Ovary (tissue), 9 donors: ENCODE results near the gene GDAP1L1. TPM values are rescaled to one million over a fixed set of nuclear protein-coding genes. Genes with fewer than 3 reads are reported as not detected.

ENCODE experiments used
- DNase-seq, 5 donors: peaks; one replicate each; pipeline ENCODE4 v3.0.0-alpha.2; 2019 to 2020
- H3K27ac ChIP-seq, 2 donors: fragments of 200-600 bp; one replicate each; pipeline versions ENCODE4 v1.5.1 to v1.8.0; 2019 to 2022
- H3K27me3 ChIP-seq: fragments of 200-600 bp; one replicate; pipeline ENCODE4 v1.8.0; 2022
- H3K36me3 ChIP-seq: fragments of 200-600 bp; sonication (generic); one replicate; pipeline ENCODE4 v1.5.1; 2019
- H3K4me1 ChIP-seq: one replicate; pipeline ENCODE4 v1.8.1; 2013; ENCODE audit warnings: mild to moderate bottlenecking, moderate library complexity; ENCODE audit not compliant: insufficient read depth
- H3K4me3 ChIP-seq: fragments of 200-600 bp; sonication (generic); one replicate; pipeline ENCODE4 v1.5.1; 2017
- H3K9me3 ChIP-seq, 2 donors: fragments of 200-600 bp in 1 of 2; sonication (generic) in 1 of 2; one replicate each; pipeline versions ENCODE4 v1.5.1 to v1.8.1; 2013 to 2019; ENCODE audit warnings: mild to moderate bottlenecking in 1 of 2, moderate library complexity in 1 of 2
- CTCF ChIP-seq, 3 donors: fragments of 450-650 bp in 2 of 3; fragments of 200-600 bp in 1 of 3; IDR thresholded peaks; one replicate each; pipeline versions ENCODE4 v1.5.1 to v1.8.0; 2016 to 2022; ENCODE audit warnings: antibody characterized with exemption in 3 of 3, mild to moderate bottlenecking in 1 of 3
- EP300 ChIP-seq: sonication (generic); formaldehyde crosslinking; IDR thresholded peaks from one replicate; pipeline ENCODE4 v1.6.1; 2017; ENCODE audit warnings: antibody characterized with exemption
- POLR2A ChIP-seq: fragments of 450-650 bp; IDR thresholded peaks from one replicate; pipeline ENCODE4 v1.6.1; 2017; ENCODE audit warnings: antibody characterized with exemption, mild to moderate bottlenecking, moderate library complexity
- WGBS, 3 donors: extraction: QIAGEN DNeasy Blood & Tissue Kit in 1 of 3; methylation state at CpG; one replicate each; pipeline versions ENCODE4 v1.1.5 to v1.1.7; 2013 to 2017; 5-methylcytosine and 5-hydroxymethylcytosine counted together
- intact Hi-C, 4 donors: fragments of 100-400 bp; cut with DNase I; formaldehyde crosslinking; loops; one replicate each; pipeline versions ENCODE4 v1.11.0 to v1.15.1; 2022 to 2023
- polyA plus RNA-seq, 2 donors: library from polyadenylated mRNA; stranded (reverse); fragments of 200-250 nt in 1 of 2; fragments of 350-450 nt in 1 of 2; fragmentation: Illumina TruSeq in 1 of 2; extraction: RNeasy Lipid Tissue Mini Kit (QIAGEN cat#74804) in 1 of 2; gene quantifications; one replicate each; pipeline ENCODE4 v1.2.3, GENCODE V29; 2013 to 2014
- total RNA-seq, 7 donors: library from RNA; depleted of rRNA in 2 of 7; stranded (reverse); fragments of >200 nt in 2 of 7; fragmentation: NEBNext Ultra II Directional in 3 of 7; extraction: Animal tissue kit (Norgen Biotek cat#: 25700) in 3 of 7; gene quantifications; one replicate each; pipeline versions ENCODE4 v1.1.0 to v1.2.4, GENCODE V29; 2016 to 2023
- donor health status: DM: no; HTN: no; CAD: no; lungs with moderate emphysema.
- donor health status: DM: no; HTN: no; CAD: no.
- donor health status: Bipolar disorder and iron deficiency.
- donor health status: DM: yes; HTN: yes; CAD: no.
- donor health status: DM: no; HTN: no; CAD: no.
- donor health status: DM: yes; HTN: yes; CAD: no.

The GDAP1L1 gene
- total and polyA plus RNA-seq, 9 donors: 0.72 to 3.3 (median 1.6) TPM

- no peaks in the 10 kb centered on the region for H3K36me3 ChIP-seq
- H3K4me3 ChIP-seq: no peak overlapping the region
- H3K27ac ChIP-seq: no peak overlapping the region
- no peaks in the 10 kb centered on the region for H3K9me3 ChIP-seq
- no peaks in the 10 kb centered on the region for H3K4me1 ChIP-seq
- DNase-seq: no peak
- no peaks in the 10 kb centered on the region for H3K27me3 ChIP-seq
- TF ChIP-seq POLR2A (no peak), CTCF (IDR thresholded peaks at IDR 0.05) (no peak), EP300 (no peak)
- intact Hi-C loops: no loop called here
- 65 to 84% (median 70%) methylated on average over 3 of the region's 3 CpGs for WGBS, 3 donors
These were observed 6.4 kb downstream of the GDAP1L1 start for GRCh38 chr20:44253528-44253927.

GRCh38 chr20:44254073-44254472 is 7.0 kb downstream of the GDAP1L1 start:
- WGBS, 3 donors: 82 to 86% (median 85%) methylated on average over 8 of the region's 8 CpGs
- TF ChIP-seq POLR2A: no peak
- no peak for TF ChIP-seq CTCF (IDR thresholded peaks at IDR 0.05)
- TF ChIP-seq EP300: no peak
- H3K27me3 ChIP-seq: no peaks in the 10 kb centered on the region
- DNase-seq: no peak
- no peaks in the 10 kb centered on the region for H3K36me3 ChIP-seq
- no peaks in the 10 kb centered on the region for H3K9me3 ChIP-seq
- H3K4me3 ChIP-seq: no peak overlapping the region
- no peaks in the 10 kb centered on the region for H3K4me1 ChIP-seq
- H3K27ac ChIP-seq: no peak overlapping the region
- intact Hi-C loops: no loop called here

GRCh38 chr20:44255942-44256341 is 8.8 kb downstream of the GDAP1L1 start:
- H3K4me3 ChIP-seq: no peak overlapping the region
- H3K4me1 ChIP-seq: no peaks in the 10 kb centered on the region
- no peak overlapping the region for H3K27ac ChIP-seq
- DNase-seq: no peak
- no peaks in the 10 kb centered on the region for H3K36me3 ChIP-seq
- no peaks in the 10 kb centered on the region for H3K27me3 ChIP-seq
- WGBS, 3 donors: 96 to 100% (median 97%) methylated on average over 1 of the region's 1 CpG
- H3K9me3 ChIP-seq: no peaks in the 10 kb centered on the region
- TF ChIP-seq POLR2A: no peak
- no peak for TF ChIP-seq CTCF (IDR thresholded peaks at IDR 0.05)
- no peak for TF ChIP-seq EP300
- intact Hi-C loops: no loop called here

GRCh38 chr20:44256961-44257360 is 9.9 kb downstream of the GDAP1L1 start:
- no peak overlapping the region for H3K27ac ChIP-seq
- H3K36me3 ChIP-seq: no peaks in the 10 kb centered on the region
- no peak overlapping the region for H3K4me3 ChIP-seq
- no peak for TF ChIP-seq POLR2A
- TF ChIP-seq EP300: no peak
- no peak for TF ChIP-seq CTCF (IDR thresholded peaks at IDR 0.05)
- WGBS, 3 donors: 81 to 91% (median 85%) methylated on average over 20 to 21 of the region's 21 CpGs
- no peaks in the 10 kb centered on the region for H3K27me3 ChIP-seq
- intact Hi-C loops: no loop called here
- DNase-seq: no peak
- H3K4me1 ChIP-seq: no peaks in the 10 kb centered on the region
- H3K9me3 ChIP-seq: no peaks in the 10 kb centered on the region
